SK-N-SH (cell line): ENCODE data around the gene NAPG. TPM values are rescaled to one million over a fixed set of nuclear protein-coding genes. Genes with fewer than 3 reads are reported as not detected.

Experiments used
- CTCF ChIA-PET: fragments of 300-600, 350-600 bp; formaldehyde crosslinking; extraction: SDS; loops from one replicate; lab custom pipeline; 2021; lab: Yijun Ruan, JAX
- POLR2A ChIA-PET: fragments of 350-600 bp; sonication (Branson Sonifier 250); formaldehyde crosslinking; extraction: SDS; loops from one replicate; lab custom pipeline; 2020; ENCODE audit warnings: antibody characterized with exemption, inconsistent platforms; lab: Yijun Ruan, JAX
- DNase-seq: peaks from one replicate; pipeline ENCODE4 v3.0.0; 2012
- H2AFZ ChIP-seq: fragments of 200-600 bp; sonication (generic); 2 replicates; pipeline ENCODE4 v1.8.1; 2016; ENCODE audit warnings: antibody characterized with exemption, mild to moderate bottlenecking, low read depth
- H3F3A ChIP-seq: fragments of 200-600 bp; sonication (generic); replicated peaks from 2 replicates; pipeline ENCODE3; 2016; ENCODE audit warnings: antibody characterized with exemption, mild to moderate bottlenecking; ENCODE audit not compliant: insufficient read depth
- H3K27ac ChIP-seq, 2 experiments: fragments of 200-500 bp in 1 of 2; fragments of 200-600 bp in 1 of 2; sonication (Bioruptor generic) in 1 of 2; sonication (generic), shearing (Covaris generic) in 1 of 2; 2 replicates each; pipeline versions ENCODE4 v1.5.1 to v1.6.1; 2014 to 2016; ENCODE audit warnings: low read depth in 2 of 2, inconsistent platforms in 1 of 2, low read length in 1 of 2, mild to moderate bottlenecking in 1 of 2, mixed read lengths in 1 of 2
- H3K27me3 ChIP-seq: fragments of 200-600 bp; sonication (generic), shearing (Covaris generic); 2 replicates; pipeline ENCODE4 v1.6.1; 2016; ENCODE audit warnings: mixed run types; ENCODE audit not compliant: insufficient read depth
- H3K36me3 ChIP-seq, 2 experiments: fragments of 200-500 bp in 1 of 2; fragments of 200-600 bp in 1 of 2; sonication (Bioruptor generic) in 1 of 2; sonication (generic) in 1 of 2; replicated peaks in 1 of 2; 2 replicates each; pipeline versions ENCODE3 to v1.5.1; 2014 to 2016; ENCODE audit warnings: low read length in 1 of 2, mild to moderate bottlenecking in 1 of 2; ENCODE audit not compliant: insufficient read depth in 2 of 2, control insufficient read depth in 1 of 2
- H3K4me1 ChIP-seq, 2 experiments: fragments of 200-500 bp in 1 of 2; fragments of 200-600 bp in 1 of 2; sonication (Bioruptor generic) in 1 of 2; sonication (generic), shearing (Covaris generic) in 1 of 2; 2 replicates each; pipeline versions ENCODE4 v1.5.1 to v1.6.1; 2014 to 2016; ENCODE audit warnings: low read depth in 1 of 2, low read length in 1 of 2, mixed run types in 1 of 2; ENCODE audit not compliant: insufficient read depth in 2 of 2, control insufficient read depth in 1 of 2
- H3K4me2 ChIP-seq: fragments of 200-600 bp; sonication (generic), shearing (Covaris generic); 2 replicates; pipeline ENCODE4 v1.6.1; 2017; ENCODE audit warnings: mixed run types
- H3K4me3 ChIP-seq, 2 experiments: fragments of 200-500 bp in 1 of 2; fragments of 200-600 bp in 1 of 2; sonication (Bioruptor generic) in 1 of 2; sonication (generic), shearing (Covaris generic) in 1 of 2; 2 replicates each; pipeline versions ENCODE4 v1.5.1 to v1.8.1; 2014 to 2016; ENCODE audit warnings: low read depth in 2 of 2, inconsistent platforms in 1 of 2, low read length in 1 of 2, mild to moderate bottlenecking in 1 of 2, mixed read lengths in 1 of 2, moderate library complexity in 1 of 2
- H3K79me2 ChIP-seq: fragments of 200-600 bp; sonication (generic); 2 replicates; pipeline ENCODE4 v1.8.1; 2017; ENCODE audit warnings: mild to moderate bottlenecking; ENCODE audit not compliant: insufficient read depth
- H3K9ac ChIP-seq: fragments of 200-600 bp; sonication (generic); 2 replicates; pipeline ENCODE4 v1.6.1; 2017; ENCODE audit warnings: mixed run types
- H3K9me2 ChIP-seq: fragments of 200-600 bp; sonication (generic); 2 replicates; pipeline ENCODE4 v1.6.1; 2017; ENCODE audit warnings: mixed run types
- H3K9me3 ChIP-seq: fragments of 200-600 bp; sonication (generic); 2 replicates; pipeline ENCODE4 v1.6.1; 2017; ENCODE audit warnings: mixed run types, mild to moderate bottlenecking, moderate library complexity
- H4K20me1 ChIP-seq: fragments of 200-600 bp; sonication (generic); 2 replicates; pipeline ENCODE4 v1.6.1; 2017; ENCODE audit warnings: mild to moderate bottlenecking, mixed run types; ENCODE audit not compliant: insufficient read depth
- CHD2 ChIP-seq: fragments of 150-350 bp; IDR thresholded peaks from 2 replicates; pipeline ENCODE4 v1.6.1; 2018; ENCODE audit warnings: low read length; ENCODE audit not compliant: partially characterized antibody
- CTCF ChIP-seq: fragments of 200-600 bp; sonication (generic); IDR thresholded peaks from 2 replicates; pipeline ENCODE4 v1.6.1; 2017; ENCODE audit warnings: antibody characterized with exemption, mild to moderate bottlenecking, moderate library complexity
- ELF1 ChIP-seq: IDR thresholded peaks from 2 replicates; pipeline ENCODE4 v1.4.0; 2012
- EZH2phosphoT487 ChIP-seq: fragments of 200-600 bp; sonication (generic); IDR thresholded peaks from 2 replicates; pipeline ENCODE4 v1.6.1; 2017; ENCODE audit warnings: low read depth, mixed run types, mild to moderate bottlenecking, antibody characterized with exemption, moderate library complexity, borderline replicate concordance
- FOXJ3 ChIP-seq: sonication (generic); formaldehyde crosslinking; IDR thresholded peaks from 2 replicates; pipeline ENCODE4 v1.5.1; 2020; ENCODE audit warnings: mild to moderate bottlenecking, missing genetic modification reagents
- FOXM1 ChIP-seq: IDR thresholded peaks from 2 replicates; pipeline ENCODE4 v1.4.0; 2012; ENCODE audit warnings: low read depth, mild to moderate bottlenecking
- GATA2 ChIP-seq: sonication (generic); formaldehyde crosslinking; IDR thresholded peaks from 2 replicates; pipeline ENCODE4 v1.5.0; 2020; ENCODE audit warnings: mild to moderate bottlenecking, missing genetic modification reagents
- IRF3 ChIP-seq: fragments of 150-350 bp; IDR thresholded peaks from 2 replicates; pipeline ENCODE4 v1.6.1; 2016; ENCODE audit warnings: mild to moderate bottlenecking, low read depth, low read length
- JUND ChIP-seq: IDR thresholded peaks from 2 replicates; pipeline ENCODE4 v1.4.0; 2012
- MAX ChIP-seq: IDR thresholded peaks from 2 replicates; pipeline ENCODE4 v1.4.0; 2012; ENCODE audit warnings: low read depth
- MEF2A ChIP-seq: IDR thresholded peaks from 2 replicates; pipeline ENCODE4 v1.4.0; 2012; ENCODE audit warnings: low read depth, borderline replicate concordance
- NRF1 ChIP-seq: IDR thresholded peaks from 2 replicates; pipeline ENCODE4 v1.6.1; 2012; ENCODE audit warnings: low read depth, mild to moderate bottlenecking, low read length
- RAD21 ChIP-seq: IDR thresholded peaks from 2 replicates; pipeline ENCODE4 v1.6.1; 2012; ENCODE audit warnings: mild to moderate bottlenecking, low read length
- REST ChIP-seq: IDR thresholded peaks from 2 replicates; pipeline ENCODE4 v1.6.1; 2012; ENCODE audit warnings: mild to moderate bottlenecking, low read depth, low read length, moderate library complexity
- TCF12 ChIP-seq: IDR thresholded peaks from 2 replicates; pipeline ENCODE4 v1.4.0; 2012
- USF2 ChIP-seq: fragments of 150-350 bp; IDR thresholded peaks from 2 replicates; pipeline ENCODE4 v1.6.1; 2017; ENCODE audit warnings: antibody characterized with exemption, low read length, low read depth, borderline replicate concordance
- YY1 ChIP-seq: IDR thresholded peaks from 2 replicates; pipeline ENCODE4 v1.4.0; 2012; ENCODE audit warnings: low read depth, mild to moderate bottlenecking
- WGBS: methylation state at CpG from one replicate; pipeline ENCODE4 v1.1.6; 2017; ENCODE audit warnings: low lambda C conversion rate; 5-methylcytosine and 5-hydroxymethylcytosine counted together
- polyA plus RNA-seq, 3 experiments: library from polyadenylated mRNA; depleted of rRNA; stranded (reverse); fragments of >200 nt; gene quantifications; 2 replicates each; pipeline ENCODE4 v1.2.3, GENCODE V29; 2012

The NAPG gene
- polyA plus RNA-seq, 1 of the 3 experiments (the other 2 are of a cell fraction) = 9.2 TPM

- Histone ChIP-seq H3K9ac (no peak overlapping the region), H2AFZ (peak overlapping the region; percentile 90), H3K27ac (no peak overlapping the region), H3K36me3 (no peaks in the 10 kb centered on the region), H3K9me3 (no peaks in the 10 kb centered on the region), H3K4me1 (peaks cover 6% of the 10 kb centered on the region in 2 experiments), H3K27me3 (no peaks in the 10 kb centered on the region), H3K9me2 (no peaks in the 10 kb centered on the region), H3F3A (peaks cover 1% of the 10 kb centered on the region), H3K4me2 (0 out of 2 replicates have a peak overlapping the region, but pooled peaks have one; percentile 96), H4K20me1 (peaks cover 24% of the 10 kb centered on the region), H3K4me3 (no peak overlapping the region), H3K79me2 (peaks cover 36% of the 10 kb centered on the region)
- ChIA-PET POLR2A (no interaction called here), CTCF (interaction anchor here (0.8 kb wide), 1 partner anchor 553 kb away, joined by 4 read pairs; no protein-coding TSS in a partner anchor)
- no peak for TF ChIP-seq REST
- no peak for TF ChIP-seq CHD2
- TF ChIP-seq YY1 = no peak
- TF ChIP-seq MAX = no peak
- TF ChIP-seq USF2 = no peak
- no peak for TF ChIP-seq RAD21
- no peak for TF ChIP-seq TCF12
- TF ChIP-seq GATA2 (CRISPR knock-in tag) = no peak
- no peak for TF ChIP-seq ELF1
- TF ChIP-seq MEF2A = no peak
- TF ChIP-seq FOXM1 = no peak
- 64% methylated on average over 11 of the region's 11 CpGs for WGBS
- DNase-seq = no peak
Measured at GRCh38 chr18:10524507-10525370, 1.1 kb upstream of the NAPG start.

GRCh38 chr18:10525371-10525691, 496 bp upstream of the NAPG start:
- no peak overlapping the region for H3K9ac ChIP-seq
- peak overlapping the region in 1 of 2 experiments; percentile 78; a peak in 1 of 4 replicates for H3K27ac ChIP-seq
- DNase-seq = no peak
- H3K9me2 ChIP-seq = no peaks in the 10 kb centered on the region
- POLR2A ChIA-PET = no interaction called here
- H3F3A ChIP-seq = peaks cover 2% of the 10 kb centered on the region
- CTCF ChIA-PET = interaction anchor here (0.8 kb wide), 1 partner anchor 554 kb away, joined by 4 read pairs; no protein-coding TSS in a partner anchor
- TF ChIP-seq IRF3 = no peak
- no peak for TF ChIP-seq FOXJ3
- no peak for TF ChIP-seq EZH2phosphoT487
- no peak for TF ChIP-seq USF2
- TF ChIP-seq NRF1 = no peak
- no peak for TF ChIP-seq JUND
- TF ChIP-seq CTCF = no peak
- TF ChIP-seq CHD2 = no peak
- H3K9me3 ChIP-seq = no peaks in the 10 kb centered on the region
- H3K36me3 ChIP-seq = no peaks in the 10 kb centered on the region
- peak overlapping the region; percentile 90 for H2AFZ ChIP-seq
- peaks cover 5 to 6% of the 10 kb centered on the region in 2 experiments for H3K4me1 ChIP-seq
- H3K27me3 ChIP-seq = no peaks in the 10 kb centered on the region
- peaks cover 30% of the 10 kb centered on the region for H4K20me1 ChIP-seq
- 0 out of 2 replicates have a peak overlapping the region, but pooled peaks have one; percentile 96 for H3K4me2 ChIP-seq
- WGBS = 82% methylated on average over 7 of the region's 7 CpGs
- peaks cover 42% of the 10 kb centered on the region for H3K79me2 ChIP-seq
- peak overlapping the region; percentile 92 to 98 for H3K4me3 ChIP-seq
